HG03460 (cell line): Measurements from ENCODE around the gene TPPP.
"Not testable (repeated sequence)": the region's sequence is repeated elsewhere in the genome, so short reads cannot be mapped to it uniquely, and the experiment has no call there.

Source experiments
- ATAC-seq: cut with Tn5 transposase; IDR thresholded peaks from one replicate; pipeline ENCODE4 v1.9.1; 2021; ENCODE audit not compliant: unreplicated experiment

Gene TPPP

GRCh38 chr5:679166-679895 lies 13.8 kb downstream of the TPPP start:
- ATAC-seq, result not testable (repeated sequence)

GRCh38 chr5:678521-678920 lies 14.6 kb downstream of the TPPP start:
- not testable (repeated sequence) for ATAC-seq

GRCh38 chr5:677131-678101 lies 15.7 kb downstream of the TPPP start:
- ATAC-seq, result no peak

- no peak for ATAC-seq
Observed at GRCh38 chr5:676699-677076, 16.5 kb downstream of the TPPP start.

GRCh38 chr5:675871-676698 lies 17.1 kb downstream of the TPPP start:
- no peak for ATAC-seq

GRCh38 chr5:675111-675870 lies 17.9 kb downstream of the TPPP start:
- no peak for ATAC-seq

GRCh38 chr5:674630-675011 lies 18.5 kb downstream of the TPPP start:
- no peak for ATAC-seq

GRCh38 chr5:673831-674629 lies 19.1 kb downstream of the TPPP start:
- no peak for ATAC-seq

GRCh38 chr5:673161-673830 lies 19.9 kb downstream of the TPPP start:
- ATAC-seq, result no peak

- no peak for ATAC-seq
Observed at GRCh38 chr5:672329-673160, 20.6 kb downstream of the TPPP start.

- ATAC-seq, result peak; percentile 65
Observed at GRCh38 chr5:671459-672328, 21.5 kb downstream of the TPPP start.

- no peak for ATAC-seq
Observed at GRCh38 chr5:670396-671270, 22.5 kb downstream of the TPPP start.

- ATAC-seq, result no peak
Observed at GRCh38 chr5:669842-670395, 23.2 kb downstream of the TPPP start.

GRCh38 chr5:669111-669841 lies 23.9 kb downstream of the TPPP start:
- no peak for ATAC-seq

- no peak for ATAC-seq
Observed at GRCh38 chr5:668283-668995, 24.7 kb downstream of the TPPP start.
